Kasumi-1 (cell line): ENCODE results near the gene NAA38.

Experiments
- DNase-seq, 2 experiments: peaks; one replicate each; lab custom pipeline; 2025; lab: John Stamatoyannopoulos, UW

Gene NAA38

GRCh38 chr17:7841396-7841914 is 15.9 kb downstream of the NAA38 start:
- DNase-seq = peak; percentile 12 to 26

- no peak for DNase-seq
Observed at GRCh38 chr17:7840875-7841274, 16.5 kb downstream of the NAA38 start.

GRCh38 chr17:7840441-7840840 is 16.9 kb downstream of the NAA38 start:
- no peak for DNase-seq

- DNase-seq = peak in 1 of 2 experiments; percentile 6
Observed at GRCh38 chr17:7839876-7840261, 17.5 kb downstream of the NAA38 start.

- peak; percentile 23 to 45 for DNase-seq
Observed at GRCh38 chr17:7839190-7839875, 18.0 kb downstream of the NAA38 start.

- peak; percentile 22 to 43 for DNase-seq
Observed at GRCh38 chr17:7838090-7839075, 19.0 kb downstream of the NAA38 start.

- DNase-seq = no peak
Observed at GRCh38 chr17:7837408-7838088, 19.8 kb downstream of the NAA38 start.

GRCh38 chr17:7836596-7837407 is 20.6 kb downstream of the NAA38 start:
- DNase-seq = peak; percentile 79 to 80

- peak; percentile 26 to 38 for DNase-seq
Observed at GRCh38 chr17:7835814-7836595, 21.4 kb downstream of the NAA38 start.

- peak; percentile 81 to 85 for DNase-seq
Observed at GRCh38 chr17:7834957-7835813, 22.2 kb downstream of the NAA38 start.

GRCh38 chr17:7834542-7834956 is 22.8 kb downstream of the NAA38 start:
- no peak for DNase-seq

- DNase-seq = peak; percentile 52 to 74
Observed at GRCh38 chr17:7833795-7834541, 23.4 kb downstream of the NAA38 start, which contains the start of gene KDM6B. KDM6B (plus strand) TSS chr17:7834217; CDS start chr17:7845555, 11,338 bp downstream.

- no peak for DNase-seq
Observed at GRCh38 chr17:7833011-7833794, 24.2 kb downstream of the NAA38 start.

GRCh38 chr17:7832431-7832830 is 24.9 kb downstream of the NAA38 start:
- no peak for DNase-seq

- DNase-seq = no peak
Observed at GRCh38 chr17:7831233-7831632, 26.1 kb downstream of the NAA38 start.

- DNase-seq = no peak
Observed at GRCh38 chr17:7830616-7831015, 26.7 kb downstream of the NAA38 start.

GRCh38 chr17:7825206-7825990 is 32.0 kb downstream of the NAA38 start:
- peak in 1 of 2 experiments; percentile 28 for DNase-seq
